Left ventricle myocardium inferior (tissue), 1 donor: Measurements from ENCODE around the gene CLEC16A. TPM values are rescaled to one million over a fixed set of nuclear protein-coding genes. Genes with fewer than 3 reads are reported as not detected.
A peak's percentile ranks its signal among the peaks of the same experiment; 100 is the strongest.

Experiments used
- DNase-seq: peaks from one replicate; pipeline ENCODE4 v3.0.0-alpha.2; 2020
- H3K27ac ChIP-seq: fragments of 200-600 bp; replicated peaks from 2 replicates; pipeline ENCODE4 v1.8.0; 2021
- H3K27me3 ChIP-seq: fragments of 200-600 bp; 2 replicates; pipeline ENCODE4 v1.8.0; 2021; ENCODE audit warnings: low read depth
- H3K36me3 ChIP-seq: fragments of 200-600 bp; 2 replicates; pipeline ENCODE4 v1.8.0; 2021
- H3K4me1 ChIP-seq: fragments of 200-600 bp; 2 replicates; pipeline ENCODE4 v1.8.0; 2021
- H3K4me3 ChIP-seq: fragments of 200-600 bp; 2 replicates; pipeline ENCODE4 v1.8.0; 2021; ENCODE audit warnings: mild to moderate bottlenecking, moderate library complexity
- H3K9me3 ChIP-seq: fragments of 200-600 bp; replicated peaks from 2 replicates; pipeline ENCODE4 v1.8.0; 2021
- intact Hi-C: fragments of 100-400 bp; cut with micrococcal nuclease; formaldehyde crosslinking; loops from one replicate; pipeline ENCODE4 v1.11.0; 2022
- total RNA-seq: library from RNA; stranded (reverse); fragmentation: NEBNext Ultra II Directional; extraction: Animal tissue kit (Norgen Biotek cat#: 25700); gene quantifications from one replicate; pipeline ENCODE4 v1.2.1, GENCODE V29; 2021
- TF ChIP-seq, protein P1 (sequence below): fragments of 200-600 bp; IDR thresholded peaks from 2 replicates; pipeline ENCODE4 v1.8.0; 2021; ENCODE audit warnings: antibody characterized with exemption, mild to moderate bottlenecking, borderline replicate concordance
- donor health status: DM: no; HTN: yes; CAD: no; lungs with severe emphysema.

Gene CLEC16A
- total RNA-seq, 1 donor from 2014 or later, result 24.6 TPM

DNA sequence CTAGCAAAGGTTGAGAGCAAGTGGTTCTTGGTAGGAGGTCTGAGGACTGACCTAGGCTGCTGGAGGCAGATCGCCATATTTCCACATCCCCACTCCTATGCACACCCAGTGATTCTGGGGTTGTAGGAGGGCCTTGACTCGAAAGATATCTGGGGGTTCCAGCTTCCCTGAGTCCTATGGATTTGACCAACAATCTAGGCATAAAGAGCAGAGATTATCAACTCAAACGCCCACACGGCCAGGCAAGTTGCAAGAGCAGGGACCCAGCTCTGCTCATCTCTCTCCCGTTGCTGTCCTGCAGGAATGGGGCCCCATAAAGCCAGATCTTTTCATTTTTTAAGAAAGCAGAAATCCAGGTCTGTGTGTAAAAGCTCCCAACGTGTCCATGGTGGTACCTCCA is 217.1 kb downstream of the CLEC16A start:
- intact Hi-C loops, result no loop called here

DNA sequence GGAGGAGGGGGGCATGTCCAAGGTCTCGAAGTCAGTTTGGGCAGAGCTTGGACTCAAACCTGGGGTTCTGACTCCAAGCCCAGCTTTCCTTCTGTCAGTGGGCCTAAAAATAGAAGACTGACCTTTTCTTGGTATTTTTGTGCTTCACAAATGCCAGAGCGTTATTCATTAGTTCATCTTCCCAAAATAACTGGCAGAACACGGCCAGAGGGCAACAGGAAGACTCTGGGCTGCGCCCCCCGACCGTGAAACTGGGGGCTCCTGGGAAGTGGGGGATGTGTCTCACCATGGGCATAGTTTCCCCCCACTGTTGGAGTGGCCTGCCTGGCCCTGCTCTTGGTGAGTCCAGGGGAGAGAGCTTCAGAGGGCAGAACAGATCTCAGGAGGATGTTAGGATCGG is 217.6 kb downstream of the CLEC16A start:
- TF ChIP-seq, protein P1, sequence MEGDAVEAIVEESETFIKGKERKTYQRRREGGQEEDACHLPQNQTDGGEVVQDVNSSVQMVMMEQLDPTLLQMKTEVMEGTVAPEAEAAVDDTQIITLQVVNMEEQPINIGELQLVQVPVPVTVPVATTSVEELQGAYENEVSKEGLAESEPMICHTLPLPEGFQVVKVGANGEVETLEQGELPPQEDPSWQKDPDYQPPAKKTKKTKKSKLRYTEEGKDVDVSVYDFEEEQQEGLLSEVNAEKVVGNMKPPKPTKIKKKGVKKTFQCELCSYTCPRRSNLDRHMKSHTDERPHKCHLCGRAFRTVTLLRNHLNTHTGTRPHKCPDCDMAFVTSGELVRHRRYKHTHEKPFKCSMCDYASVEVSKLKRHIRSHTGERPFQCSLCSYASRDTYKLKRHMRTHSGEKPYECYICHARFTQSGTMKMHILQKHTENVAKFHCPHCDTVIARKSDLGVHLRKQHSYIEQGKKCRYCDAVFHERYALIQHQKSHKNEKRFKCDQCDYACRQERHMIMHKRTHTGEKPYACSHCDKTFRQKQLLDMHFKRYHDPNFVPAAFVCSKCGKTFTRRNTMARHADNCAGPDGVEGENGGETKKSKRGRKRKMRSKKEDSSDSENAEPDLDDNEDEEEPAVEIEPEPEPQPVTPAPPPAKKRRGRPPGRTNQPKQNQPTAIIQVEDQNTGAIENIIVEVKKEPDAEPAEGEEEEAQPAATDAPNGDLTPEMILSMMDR, result no peak
- no peak for DNase-seq
- Histone ChIP-seq H3K27me3 (no peaks in the 10 kb centered on the region), H3K4me3 (no peak overlapping the region), H3K4me1 (peaks cover 43% of the 10 kb centered on the region), H3K36me3 (peaks cover 8% of the 10 kb centered on the region), H3K9me3 (no peaks in the 10 kb centered on the region), H3K27ac (peak overlapping the region; percentile 79)
- intact Hi-C loops, result no loop called here

More for the DNA sequence above, 217.1 kb downstream of the CLEC16A start:
- TF ChIP-seq, protein P1, result no peak
- peak overlapping the region; percentile 79 for H3K27ac ChIP-seq
- H3K36me3 ChIP-seq, result peaks cover 3% of the 10 kb centered on the region
- H3K4me3 ChIP-seq, result no peak overlapping the region
- H3K27me3 ChIP-seq, result no peaks in the 10 kb centered on the region
- no peaks in the 10 kb centered on the region for H3K9me3 ChIP-seq
- peaks cover 43% of the 10 kb centered on the region for H3K4me1 ChIP-seq
- DNase-seq, result no peak

DNA sequence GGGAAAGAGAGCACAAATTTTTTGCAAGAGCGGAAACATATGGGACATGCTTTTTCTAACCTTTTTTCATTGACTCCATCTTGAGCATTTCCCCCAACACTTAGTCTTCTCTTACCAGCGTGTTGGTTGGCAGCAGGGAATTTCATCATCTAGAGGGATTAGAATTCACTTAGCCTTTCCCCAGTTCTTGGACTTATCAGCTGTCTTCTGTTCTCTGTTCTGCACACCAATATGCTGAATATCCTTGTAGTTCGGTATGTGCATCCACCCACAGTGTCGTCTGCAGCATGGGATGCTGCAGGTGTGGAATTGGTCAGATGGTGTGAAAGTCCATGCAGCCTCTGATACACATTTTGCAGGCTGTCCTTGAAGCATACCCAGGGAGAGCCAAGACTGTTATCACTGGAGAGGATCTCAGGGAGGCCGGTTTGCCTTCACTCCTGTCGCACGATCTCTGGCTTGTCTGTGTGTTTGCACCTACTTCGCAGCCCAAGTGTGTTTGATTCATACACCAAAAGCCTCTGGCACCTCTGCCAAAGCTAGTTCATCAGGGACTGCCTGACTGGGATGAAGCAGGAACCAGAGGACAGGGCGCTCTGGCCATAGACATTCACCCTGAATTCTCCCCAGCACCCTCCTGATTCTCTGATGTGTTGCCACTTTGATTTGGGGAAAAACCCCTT is 218.4 kb downstream of the CLEC16A start:
- H3K4me1 ChIP-seq, result peaks cover 43% of the 10 kb centered on the region
- H3K27ac ChIP-seq, result peak overlapping the region; percentile 79
- intact Hi-C loops, result no loop called here
- H3K36me3 ChIP-seq, result peaks cover 16% of the 10 kb centered on the region
- no peak overlapping the region for H3K4me3 ChIP-seq
- no peaks in the 10 kb centered on the region for H3K27me3 ChIP-seq
- H3K9me3 ChIP-seq, result no peaks in the 10 kb centered on the region
- TF ChIP-seq, protein P1, result no peak
- no peak for DNase-seq

DNA sequence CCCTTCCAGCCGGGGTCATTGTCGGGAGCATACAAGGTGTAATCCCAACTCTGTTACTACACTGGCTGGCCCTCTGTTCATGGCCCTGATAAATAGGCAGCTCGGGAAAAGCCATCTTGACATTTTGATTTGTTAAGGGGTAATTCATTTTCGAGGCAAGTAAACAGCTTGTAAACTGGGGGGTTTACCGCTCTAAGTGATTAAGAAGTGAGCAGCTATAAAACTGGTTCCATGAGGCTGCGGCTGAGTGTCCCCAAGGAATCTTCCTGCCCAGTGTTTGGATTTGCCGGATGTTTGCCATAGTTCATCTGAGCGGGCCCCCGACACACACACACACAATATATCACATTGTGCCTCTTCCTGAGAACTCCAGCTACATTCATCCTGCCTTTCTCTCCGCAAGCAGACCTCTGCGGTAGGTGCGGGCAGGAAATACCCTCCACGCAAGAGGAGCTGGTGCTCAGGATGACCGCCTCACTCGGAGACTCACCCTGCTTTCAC is 219.4 kb downstream of the CLEC16A start:
- Histone ChIP-seq H3K27me3 (no peaks in the 10 kb centered on the region), H3K27ac (no peak overlapping the region), H3K9me3 (no peaks in the 10 kb centered on the region), H3K4me1 (peaks cover 48% of the 10 kb centered on the region), H3K4me3 (no peak overlapping the region), H3K36me3 (peaks cover 19% of the 10 kb centered on the region)
- DNase-seq, result no peak
- intact Hi-C loops, result no loop called here
- TF ChIP-seq, protein P1, result no peak

DNA sequence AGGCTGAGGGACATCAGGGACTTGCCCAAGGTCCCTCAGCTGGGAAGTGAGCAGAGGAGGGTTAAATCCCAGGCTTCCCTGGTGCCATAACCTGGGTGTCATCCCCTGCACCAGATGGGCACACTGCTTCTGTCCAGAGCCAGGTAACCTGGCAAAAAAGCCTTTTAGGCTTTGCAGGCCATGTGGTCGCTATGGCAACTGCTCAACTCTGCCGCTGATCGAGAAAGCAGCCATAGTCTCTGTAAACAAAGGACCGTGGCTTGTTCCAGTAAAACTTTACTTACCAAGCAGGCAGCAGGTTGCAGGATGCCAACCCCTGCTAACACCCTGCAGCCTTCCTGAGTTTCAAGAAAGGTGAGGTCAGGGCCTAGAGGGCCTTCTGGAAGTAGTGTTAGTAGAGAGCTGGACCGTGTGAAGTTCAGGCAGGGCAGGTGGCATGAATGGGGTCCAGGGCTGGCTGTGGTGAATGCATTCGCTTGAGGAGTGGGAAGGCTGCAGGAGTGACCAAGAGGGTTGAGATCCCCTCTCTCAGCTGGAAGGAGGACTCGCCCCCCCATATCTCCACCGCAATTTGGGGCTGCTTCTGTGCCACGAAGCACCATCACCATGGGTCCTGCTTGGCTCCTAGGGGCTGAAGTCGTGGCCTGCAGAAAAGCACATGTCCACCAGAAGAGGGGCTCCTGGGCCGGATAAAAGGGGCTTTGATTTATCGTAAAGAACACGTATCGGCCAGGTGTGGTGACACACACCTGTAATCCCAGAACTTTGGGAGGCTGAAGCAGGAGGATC is 220.3 kb downstream of the CLEC16A start:
- H3K4me1 ChIP-seq, result peaks cover 43% of the 10 kb centered on the region
- H3K36me3 ChIP-seq, result peaks cover 19% of the 10 kb centered on the region
- H3K9me3 ChIP-seq, result no peaks in the 10 kb centered on the region
- no peak overlapping the region for H3K4me3 ChIP-seq
- intact Hi-C loops, result no loop called here
- no peak for DNase-seq
- TF ChIP-seq, protein P1, result no peak
- no peaks in the 10 kb centered on the region for H3K27me3 ChIP-seq
- H3K27ac ChIP-seq, result no peak overlapping the region
